H1 (cell line): ENCODE measurements around the gene AURKB. TPM values are rescaled to one million over a fixed set of nuclear protein-coding genes. Genes with fewer than 3 reads are reported as not detected.

Source experiments
- CTCF ChIA-PET: fragments of 300-600 bp; sonication (Branson Sonifier 250); formaldehyde crosslinking; loops from one replicate; lab custom pipeline; 2021; ENCODE audit not compliant: partially characterized antibody; lab: Charles Lee
- POLR2A ChIA-PET: fragments of 300-600 bp; sonication (Branson Sonifier 250); formaldehyde crosslinking; loops from one replicate; lab custom pipeline; 2021; ENCODE audit warnings: inconsistent platforms; ENCODE audit not compliant: partially characterized antibody; lab: Charles Lee
- DNase-seq, 2 experiments: peaks; one replicate each; pipeline versions ENCODE4 v3.0.0 to v3.0.0-alpha.2; 2010 to 2022; ENCODE audit warnings: low spot score in 2 of 2, low read depth in 1 of 2, mixed read lengths in 1 of 2
- FAIRE-seq: peaks from 2 replicates; lab custom pipeline; 2011; peaks lifted over from hg19 to GRCh38; lab: Jason Lieb, UNC
- H2AFZ ChIP-seq: 2 replicates; pipeline ENCODE4 v1.8.1; 2012; ENCODE audit warnings: low read length, inconsistent platforms
- H2AK5ac ChIP-seq: 2 replicates; pipeline ENCODE4 v1.6.1; 2013; ENCODE audit warnings: low read depth, low read length
- H2BK120ac ChIP-seq: replicated peaks from 2 replicates; pipeline ENCODE3; 2013; ENCODE audit warnings: low read depth, low read length, inconsistent platforms
- H2BK12ac ChIP-seq: 2 replicates; pipeline ENCODE4 v1.6.1; 2013; ENCODE audit warnings: low read depth, low read length
- H2BK15ac ChIP-seq: 2 replicates; pipeline ENCODE4 v1.6.1; 2013; ENCODE audit warnings: low read length
- H2BK20ac ChIP-seq: 2 replicates; pipeline ENCODE4 v1.6.1; 2013; ENCODE audit warnings: low read length
- H2BK5ac ChIP-seq: 2 replicates; pipeline ENCODE4 v1.6.1; 2013; ENCODE audit warnings: low read depth, low read length
- H3K14ac ChIP-seq: 2 replicates; pipeline ENCODE4 v1.6.1; 2013; ENCODE audit warnings: inconsistent platforms; ENCODE audit not compliant: insufficient read length
- H3K18ac ChIP-seq: 2 replicates; pipeline ENCODE4 v1.6.1; 2013; ENCODE audit warnings: low read length; ENCODE audit errors: extremely low read depth
- H3K23ac ChIP-seq: 2 replicates; pipeline ENCODE4 v1.6.1; 2013; ENCODE audit warnings: inconsistent platforms; ENCODE audit not compliant: insufficient read length
- H3K23me2 ChIP-seq: 2 replicates; pipeline ENCODE4 v1.6.1; 2013; ENCODE audit warnings: low read depth, low read length
- H3K27ac ChIP-seq: 2 replicates; pipeline ENCODE4 v1.6.1; 2011; ENCODE audit warnings: low read depth, low read length, inconsistent platforms
- H3K27me3 ChIP-seq, 4 experiments: replicated peaks in 1 of 4; 1 replicate in 1 of 4; 2 replicates in 3 of 4; pipeline versions ENCODE4 v1.6.1 to v1.8.1; 2011 to 2013; ENCODE audit warnings: low read length in 3 of 4, mild to moderate bottlenecking in 3 of 4, inconsistent platforms in 2 of 4, mixed read lengths in 2 of 4, moderate library complexity in 1 of 4; ENCODE audit not compliant: control insufficient read depth in 3 of 4, insufficient read depth in 3 of 4; ENCODE audit errors: extremely low read depth in 1 of 4
- H3K36me3 ChIP-seq, 4 experiments: 2 replicates each; pipeline versions ENCODE4 v1.6.1 to v1.8.1; 2011 to 2013; ENCODE audit warnings: mild to moderate bottlenecking in 4 of 4, low read length in 3 of 4, moderate library complexity in 2 of 4, control low read depth in 1 of 4, inconsistent platforms in 1 of 4; ENCODE audit not compliant: insufficient read depth in 4 of 4, control insufficient read depth in 2 of 4
- H3K4ac ChIP-seq: replicated peaks from 2 replicates; pipeline ENCODE3; 2013; ENCODE audit warnings: low read length, low read depth, mixed read lengths, inconsistent platforms; ENCODE audit not compliant: insufficient read length
- H3K4me1 ChIP-seq, 4 experiments: replicated peaks in 1 of 4; 1 replicate in 1 of 4; 2 replicates in 3 of 4; pipeline versions ENCODE4 v1.6.1 to v1.8.1; 2011 to 2013; ENCODE audit warnings: low read length in 3 of 4, inconsistent platforms in 2 of 4, mixed read lengths in 1 of 4; ENCODE audit not compliant: insufficient read depth in 4 of 4, control insufficient read depth in 3 of 4
- H3K4me2 ChIP-seq, 2 experiments: 2 replicates each; pipeline versions ENCODE4 v1.6.1 to v1.8.1; 2011 to 2013; ENCODE audit warnings: low read depth in 2 of 2, low read length in 2 of 2, control low read depth in 1 of 2, inconsistent platforms in 1 of 2, mild to moderate bottlenecking in 1 of 2; ENCODE audit not compliant: insufficient read depth in 1 of 2
- H3K4me3 ChIP-seq, 4 experiments: fragments of 200-600, 300-600 bp in 1 of 4; sonication (generic), shearing (Covaris generic), sonication (Bioruptor Twin) in 1 of 4; 2 replicates each; pipeline versions ENCODE4 v1.5.1 to v1.8.1; 2011 to 2016; ENCODE audit warnings: low read length in 4 of 4, low read depth in 3 of 4, control low read depth in 2 of 4, inconsistent platforms in 2 of 4, mild to moderate bottlenecking in 2 of 4, mixed read lengths in 1 of 4, moderate library complexity in 1 of 4; ENCODE audit not compliant: insufficient read depth in 2 of 4; ENCODE audit errors: extremely low read depth in 1 of 4
- H3K56ac ChIP-seq: replicated peaks from 2 replicates; pipeline ENCODE3; 2013; ENCODE audit warnings: low read depth, mild to moderate bottlenecking, mixed read lengths, low read length, inconsistent platforms; ENCODE audit not compliant: insufficient read length
- H3K79me1 ChIP-seq: 2 replicates; pipeline ENCODE4 v1.6.1; 2013; ENCODE audit warnings: low read depth, low read length, control low read depth
- H3K79me2 ChIP-seq, 2 experiments: 2 replicates each; pipeline versions ENCODE4 v1.6.1 to v1.8.1; 2012 to 2013; ENCODE audit warnings: low read length in 2 of 2, mild to moderate bottlenecking in 2 of 2, inconsistent platforms in 1 of 2; ENCODE audit not compliant: insufficient read depth in 2 of 2, control insufficient read depth in 1 of 2
- H3K9ac ChIP-seq, 4 experiments: replicated peaks in 1 of 4; 1 replicate in 1 of 4; 2 replicates in 3 of 4; pipeline versions ENCODE4 v1.6.1 to v1.8.1; 2011 to 2013; ENCODE audit warnings: low read depth in 3 of 4, low read length in 3 of 4, control low read depth in 2 of 4, mild to moderate bottlenecking in 2 of 4, moderate library complexity in 2 of 4, inconsistent platforms in 1 of 4; ENCODE audit errors: extremely low read depth in 1 of 4
- H3K9me3 ChIP-seq, 2 experiments: 2 replicates each; pipeline versions ENCODE4 v1.6.1 to v1.8.1; 2012 to 2013; ENCODE audit warnings: mild to moderate bottlenecking in 2 of 2, moderate library complexity in 2 of 2, control low read depth in 1 of 2, inconsistent platforms in 1 of 2, low read depth in 1 of 2, low read length in 1 of 2, mixed read lengths in 1 of 2; ENCODE audit not compliant: insufficient read depth in 2 of 2
- H4K20me1 ChIP-seq, 2 experiments: replicated peaks in 1 of 2; 2 replicates each; pipeline versions ENCODE3 to v1.8.1; 2011 to 2013; ENCODE audit warnings: inconsistent platforms in 2 of 2, low read length in 2 of 2, mild to moderate bottlenecking in 1 of 2; ENCODE audit not compliant: insufficient read depth in 2 of 2, control insufficient read depth in 1 of 2
- H4K5ac ChIP-seq: 2 replicates; pipeline ENCODE4 v1.6.1; 2013; ENCODE audit warnings: low read length, low read depth, mixed read lengths, inconsistent platforms; ENCODE audit not compliant: insufficient read length
- H4K8ac ChIP-seq: 2 replicates; pipeline ENCODE4 v1.8.0; 2013; ENCODE audit warnings: mild to moderate bottlenecking, moderate library complexity, low read length, inconsistent platforms; ENCODE audit not compliant: insufficient read depth; ENCODE audit errors: extremely low read depth
- H4K91ac ChIP-seq: replicated peaks from 2 replicates; pipeline ENCODE3; 2013; ENCODE audit warnings: low read length, mixed read lengths, inconsistent platforms; ENCODE audit not compliant: insufficient read length
- ATF2 ChIP-seq: IDR thresholded peaks from 2 replicates; pipeline ENCODE4 v1.6.1; 2012; ENCODE audit warnings: low read length, inconsistent platforms
- BCL11A ChIP-seq, 2 experiments: IDR thresholded peaks; one replicate each; pipeline ENCODE4 v1.6.1; 2011; ENCODE audit warnings: low read depth in 2 of 2, low read length in 2 of 2, mild to moderate bottlenecking in 2 of 2
- BRCA1 ChIP-seq: IDR thresholded peaks from 2 replicates; pipeline ENCODE4 v1.6.1; 2012; ENCODE audit warnings: low read depth, low read length, improper control_type of control experiment
- E2F6 ChIP-seq: IDR thresholded peaks from 2 replicates; pipeline ENCODE4 v1.6.1; 2012; ENCODE audit warnings: inconsistent platforms
- GABPA ChIP-seq: IDR thresholded peaks from 2 replicates; pipeline ENCODE4 v1.6.1; 2011; ENCODE audit warnings: mild to moderate bottlenecking, low read length, moderate library complexity, borderline replicate concordance; ENCODE audit not compliant: insufficient read depth
- MAFK ChIP-seq: IDR thresholded peaks from 2 replicates; pipeline ENCODE4 v1.6.1; 2012; ENCODE audit warnings: low read depth, mild to moderate bottlenecking, improper control_type of control experiment, low read length
- NANOG ChIP-seq: IDR thresholded peaks from 2 replicates; pipeline ENCODE4 v1.6.1; 2011; ENCODE audit warnings: low read length, low read depth, mild to moderate bottlenecking, inconsistent platforms; ENCODE audit not compliant: insufficient read depth, poor library complexity, severe bottlenecking
- POLR2AphosphoS5 ChIP-seq: IDR thresholded peaks from 2 replicates; pipeline ENCODE4 v1.6.1; 2011; ENCODE audit warnings: low read depth, low read length
- RBBP5 ChIP-seq: IDR thresholded peaks from 2 replicates; pipeline ENCODE4 v1.7.1; 2012; ENCODE audit warnings: low read depth, mild to moderate bottlenecking, inconsistent platforms, low read length, moderate library complexity, borderline replicate concordance
- RFX5 ChIP-seq: IDR thresholded peaks from 2 replicates; pipeline ENCODE4 v1.6.1; 2011; ENCODE audit warnings: low read depth, low read length, improper control_type of control experiment, borderline replicate concordance
- SP1 ChIP-seq: IDR thresholded peaks from 2 replicates; pipeline ENCODE4 v1.6.1; 2011; ENCODE audit warnings: low read depth, low read length
- WGBS, 2 experiments: shearing (Covaris generic) in 1 of 2; methylation state at CpG; one replicate each; pipeline versions ENCODE4 v1.1.6 to v1.1.7; 2013 to 2015; ENCODE audit warnings: low lambda C conversion rate in 2 of 2, mixed read lengths in 2 of 2, inconsistent platforms in 1 of 2, low coverage in 1 of 2, missing lambda C conversion rate in 1 of 2; ENCODE audit not compliant: insufficient replicate concordance in 2 of 2, insufficient coverage in 1 of 2, insufficient read length in 1 of 2; ENCODE audit errors: extremely low coverage in 1 of 2, missing lambda C conversion rate in 1 of 2; 5-methylcytosine and 5-hydroxymethylcytosine counted together
- polyA plus RNA-seq, 7 experiments: library from polyadenylated mRNA; depleted of rRNA in 3 of 7; stranded (reverse) in 5 of 7; unstranded in 2 of 7; fragments of >200 nt in 5 of 7; fragments of 200-250 nt in 2 of 7; gene quantifications; 1 replicate in 5 of 7; 2 replicates in 1 of 7; 4 replicates in 1 of 7; pipeline versions ENCODE4 v1.2.1 to v1.2.3, GENCODE V29; 2011 to 2013; ENCODE audit warnings: missing spikeins in 2 of 7, mixed read lengths in 2 of 7
- total RNA-seq: library from RNA; stranded (reverse); fragmentation: NEBNext Ultra II Directional; extraction: Animal tissue kit (Norgen Biotek cat#: 25700); gene quantifications from 2 replicates; pipeline ENCODE4 v1.2.1, GENCODE V29; 2021

Gene AURKB
- total and polyA plus RNA-seq, 2 of the 8 experiments (the other 6 are each of a cell fraction or from before 2014, with no cell fraction given): 102 to 160 TPM

- H3K79me2 ChIP-seq: peaks cover 4 to 18% of the 10 kb centered on the region in 2 experiments
- H2BK5ac ChIP-seq: no peak overlapping the region
- H2BK120ac ChIP-seq: no peak overlapping the region
- H3K4me2 ChIP-seq: no peak overlapping the region
- H3K27ac ChIP-seq: no peak overlapping the region
- no peak overlapping the region for H3K14ac ChIP-seq
- no peak overlapping the region for H2AFZ ChIP-seq
- CTCF ChIA-PET: interaction anchor here (0.8 to 1.4 kb wide), 2 partner anchors 48 to 58 kb away, joined by 3 to 5 read pairs; no protein-coding TSS in a partner anchor
- H3K4me1 ChIP-seq: no peaks in the 10 kb centered on the region
- no peak overlapping the region for H2BK15ac ChIP-seq
- H3K4me3 ChIP-seq: no peak overlapping the region
- H3K9me3 ChIP-seq: no peaks in the 10 kb centered on the region
- POLR2A ChIA-PET: interaction anchor here (2.0 to 66.3 kb wide), 3 partner anchors 7 to 120 kb away, joined by 7 to 1521 read pairs (median 1521); partner anchors contain the start of genes CTC1, KRABD2, PFAS and RANGRF
- no peak overlapping the region for H2BK12ac ChIP-seq
- no peaks in the 10 kb centered on the region for H3K27me3 ChIP-seq
- H3K36me3 ChIP-seq: peaks cover 30 to 76% (median 57%) of the 10 kb centered on the region in 4 experiments
- no peak overlapping the region for H4K91ac ChIP-seq
- H4K20me1 ChIP-seq: peaks cover 0 to 5% of the 10 kb centered on the region in 2 experiments
- FAIRE-seq (no peak), DNase-seq (no peak)
- H3K4ac ChIP-seq: no peak overlapping the region
- no peak overlapping the region for H3K23ac ChIP-seq
- no peak overlapping the region for H3K56ac ChIP-seq
- no peak overlapping the region for H2AK5ac ChIP-seq
- no peak overlapping the region for H3K9ac ChIP-seq
- H4K5ac ChIP-seq: no peak overlapping the region
- no peak overlapping the region for H3K18ac ChIP-seq
- peaks cover 9% of the 10 kb centered on the region; the same call in 1 of the 2 replicates for H3K79me1 ChIP-seq
- no peak overlapping the region for H4K8ac ChIP-seq
- H2BK20ac ChIP-seq: no peak overlapping the region
- H3K23me2 ChIP-seq: no peaks in the 10 kb centered on the region
- WGBS, 2 experiments: 95% methylated on average over 6 of the region's 6 CpGs; no CpG with 5 or more reads in 1 of the 2 experiments
- TF ChIP-seq MAFK (no peak), NANOG (no peak), RFX5 (no peak), GABPA (no peak), BRCA1 (no peak), SP1 (no peak), BCL11A (IDR thresholded peaks at IDR 0.05; ENCODE audit: low read depth in 2 of 2, low read length in 2 of 2) (no peak), POLR2AphosphoS5 (no peak), E2F6 (no peak), ATF2 (no peak), RBBP5 (no peak)
These were observed 46.3 kb upstream of the AURKB start for GRCh38 chr17:8256691-8257090.
